Large intestine (tissue), 3 donors: ENCODE results near the gene GABPB2. TPM values are rescaled to one million over a fixed set of nuclear protein-coding genes. Genes with fewer than 3 reads are reported as not detected.

ENCODE experiments used
- DNase-seq, 2 donors: peaks; one replicate each; pipeline versions ENCODE4 v3.0.0 to v3.0.0-alpha.2; 2013
- H3K27ac ChIP-seq: one replicate; pipeline ENCODE4 v1.5.1; 2013; ENCODE audit warnings: low read length
- H3K27me3 ChIP-seq: 2 replicates; pipeline ENCODE4 v1.6.1; 2013; ENCODE audit warnings: low read length; ENCODE audit not compliant: control insufficient read depth, insufficient read depth
- H3K36me3 ChIP-seq: 2 replicates; pipeline ENCODE4 v1.6.1; 2013; ENCODE audit warnings: low read length; ENCODE audit not compliant: control insufficient read depth, insufficient read depth
- H3K4me1 ChIP-seq: one replicate; pipeline ENCODE4 v1.6.1; 2013; ENCODE audit warnings: low read length; ENCODE audit not compliant: control insufficient read depth, insufficient read depth
- H3K4me3 ChIP-seq: one replicate; pipeline ENCODE4 v1.5.1; 2013; ENCODE audit warnings: low read length
- H3K9me3 ChIP-seq: one replicate; pipeline ENCODE4 v1.6.1; 2013; ENCODE audit warnings: mild to moderate bottlenecking, low read depth, low read length, moderate library complexity; ENCODE audit not compliant: control insufficient read depth
- WGBS: methylation state at CpG from one replicate; pipeline ENCODE4 v1.1.5; 2013; ENCODE audit warnings: low lambda C conversion rate; ENCODE audit not compliant: insufficient coverage; 5-methylcytosine and 5-hydroxymethylcytosine counted together
- polyA plus RNA-seq: library from polyadenylated mRNA; unstranded; fragments of 120-200 nt; gene quantifications from one replicate; pipeline ENCODE4 v1.2.1, GENCODE V29; 2013

The GABPB2 gene
- polyA plus RNA-seq, 1 donor: 11.6 TPM

DNA sequence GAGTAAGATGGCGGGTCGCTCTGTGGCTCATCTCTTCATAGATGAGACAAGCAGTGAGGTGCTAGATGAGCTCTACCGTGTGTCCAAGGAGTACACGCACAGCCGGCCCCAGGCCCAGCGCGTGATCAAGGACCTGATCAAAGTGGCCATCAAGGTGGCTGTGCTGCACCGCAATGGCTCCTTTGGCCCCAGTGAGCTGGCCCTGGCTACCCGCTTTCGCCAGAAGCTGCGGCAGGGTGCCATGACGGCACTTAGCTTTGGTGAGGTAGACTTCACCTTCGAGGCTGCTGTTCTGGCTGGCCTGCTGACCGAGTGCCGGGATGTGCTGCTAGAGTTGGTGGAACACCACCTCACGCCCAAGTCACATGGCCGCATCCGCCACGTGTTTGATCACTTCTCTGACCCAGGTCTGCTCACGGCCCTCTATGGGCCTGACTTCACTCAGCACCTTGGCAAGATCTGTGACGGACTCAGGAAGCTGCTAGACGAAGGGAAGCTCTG lies 88.2 kb downstream of the GABPB2 start:
- 100% methylated on average over 1 of the region's 22 CpGs for WGBS
- peaks cover 4% of the 10 kb centered on the region for H3K4me1 ChIP-seq
- no peak for DNase-seq
- no peaks in the 10 kb centered on the region for H3K9me3 ChIP-seq
- no peak overlapping the region for H3K4me3 ChIP-seq
- H3K27me3 ChIP-seq: no peaks in the 10 kb centered on the region
- H3K36me3 ChIP-seq: peaks cover 43% of the 10 kb centered on the region
- no peak overlapping the region for H3K27ac ChIP-seq

DNA sequence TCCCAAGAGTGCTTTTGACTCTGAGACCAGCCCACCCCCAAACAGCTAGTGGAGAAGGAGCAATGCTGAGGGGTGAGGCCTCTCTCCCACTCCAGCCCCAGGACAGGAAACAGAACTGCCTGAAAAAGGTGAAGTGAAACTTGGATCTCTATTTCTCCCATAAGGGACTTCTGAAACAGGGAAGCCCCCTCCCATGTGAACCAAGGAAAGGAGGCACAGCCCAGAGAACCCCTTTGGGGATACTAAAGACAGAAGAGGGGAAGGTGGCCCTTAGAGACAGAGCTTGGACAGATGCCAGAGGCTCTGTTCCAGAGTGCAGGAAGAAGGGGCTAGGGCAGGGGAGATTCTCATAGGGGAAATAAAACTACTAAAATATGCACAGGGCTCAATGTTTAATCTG lies 88.8 kb downstream of the GABPB2 start:
- H3K9me3 ChIP-seq: no peaks in the 10 kb centered on the region
- peaks cover 43% of the 10 kb centered on the region for H3K36me3 ChIP-seq
- H3K4me1 ChIP-seq: peaks cover 6% of the 10 kb centered on the region
- no peak for DNase-seq
- no peak overlapping the region for H3K27ac ChIP-seq
- no peak overlapping the region for H3K4me3 ChIP-seq
- no peaks in the 10 kb centered on the region for H3K27me3 ChIP-seq

DNA sequence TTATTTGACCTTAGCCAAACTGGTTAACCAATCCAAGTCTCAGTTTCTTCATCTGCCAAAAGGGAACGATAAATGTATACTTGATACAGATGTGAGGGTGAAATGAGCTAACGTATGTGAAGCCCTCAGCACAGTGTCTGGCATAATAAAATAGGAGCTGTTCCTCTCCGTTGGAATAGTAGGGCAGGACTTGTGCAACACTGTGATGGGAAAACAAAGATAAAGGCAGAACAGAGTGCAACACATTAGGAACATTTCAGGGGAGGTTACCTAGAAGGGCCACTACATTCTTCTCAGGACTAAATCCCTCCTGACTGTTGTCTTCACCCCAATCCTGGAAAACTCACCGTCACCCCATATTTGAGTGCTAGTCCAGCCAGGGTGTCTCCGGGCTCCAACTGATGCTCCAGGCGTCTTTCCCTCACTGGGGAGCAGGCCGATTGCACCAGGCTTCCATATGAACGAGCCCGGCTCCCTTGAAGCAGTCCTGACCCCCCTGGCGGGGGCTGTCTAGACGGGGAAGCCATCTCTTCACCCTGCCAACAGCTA lies 94.2 kb downstream of the GABPB2 start:
- 0% methylated on average over 1 of the region's 11 CpGs for WGBS
- DNase-seq: peak in 1 of 2 donors; percentile 62
- Histone ChIP-seq H3K4me3 (peak overlapping the region; percentile 96), H3K27me3 (no peaks in the 10 kb centered on the region), H3K36me3 (peaks cover 29% of the 10 kb centered on the region), H3K9me3 (no peaks in the 10 kb centered on the region), H3K27ac (peak overlapping the region; percentile 87), H3K4me1 (peaks cover 15% of the 10 kb centered on the region)

DNA sequence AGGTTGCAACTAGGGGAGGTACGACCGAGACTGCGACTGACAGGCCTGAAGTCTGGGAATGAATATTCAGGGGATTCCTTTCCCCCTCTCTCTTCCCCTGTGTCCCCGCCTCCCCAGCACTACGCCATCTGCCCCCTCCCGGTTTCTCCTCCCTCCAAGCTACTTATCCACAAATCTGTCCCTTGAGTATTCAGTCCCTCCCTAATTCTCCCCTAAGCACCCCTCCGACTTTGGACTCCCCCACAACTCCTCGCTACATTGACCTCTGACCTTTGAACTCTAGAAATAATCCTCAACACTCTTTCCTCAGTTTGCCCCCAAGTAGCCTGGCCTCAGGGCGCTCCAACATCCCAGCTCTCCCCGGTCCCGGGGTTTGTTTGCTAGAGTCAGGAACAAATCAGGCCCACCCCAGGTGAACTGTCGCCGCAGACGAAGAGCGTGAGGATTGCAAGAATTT lies 94.7 kb downstream of the GABPB2 start:
- H3K36me3 ChIP-seq: peaks cover 24% of the 10 kb centered on the region
- peak overlapping the region; percentile 87 for H3K27ac ChIP-seq
- H3K4me3 ChIP-seq: peak overlapping the region; percentile 96
- WGBS: 0% methylated on average over 2 of the region's 15 CpGs
- no peak for DNase-seq
- no peaks in the 10 kb centered on the region for H3K9me3 ChIP-seq
- no peaks in the 10 kb centered on the region for H3K27me3 ChIP-seq
- peaks cover 15% of the 10 kb centered on the region for H3K4me1 ChIP-seq

DNA sequence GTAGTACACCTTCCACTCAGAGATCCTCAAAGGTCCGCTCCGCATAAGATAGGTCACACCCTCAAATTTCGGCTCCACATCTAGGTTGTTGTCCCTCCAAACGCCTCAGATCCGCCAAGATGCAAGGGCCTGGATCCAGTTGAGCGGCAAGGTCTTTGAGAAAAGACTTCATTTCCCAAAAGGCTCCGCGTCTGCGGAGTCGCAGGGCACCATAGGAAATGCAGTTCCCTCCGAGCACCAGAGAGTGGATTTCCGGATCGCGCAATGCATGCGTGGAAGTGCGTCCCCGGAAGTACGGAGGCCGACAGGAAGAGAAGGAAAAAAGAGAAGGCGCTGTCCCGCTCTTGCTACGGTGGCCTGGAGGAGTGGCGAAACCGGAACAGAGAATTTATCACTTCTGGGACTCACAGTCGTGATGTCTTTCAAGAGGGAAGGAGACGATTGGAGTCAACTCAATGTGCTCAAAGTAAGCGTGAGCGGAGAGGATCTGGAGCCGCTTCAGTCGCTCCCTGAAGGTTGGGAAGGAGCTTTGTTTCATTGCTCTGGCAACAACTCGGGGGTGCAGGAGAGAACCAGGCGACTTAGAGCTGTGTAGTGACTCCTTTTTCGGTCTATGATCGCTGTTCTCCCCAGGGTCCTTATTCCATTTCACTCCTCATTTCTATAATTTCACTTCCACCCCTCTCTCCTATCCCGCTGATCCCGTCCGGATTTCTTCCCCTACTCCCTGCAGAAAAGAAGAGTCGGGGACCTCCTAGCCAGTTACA lies 95.4 kb downstream of the GABPB2 start, which contains the start of the genes LYSMD1 and SCNM1:
Gene LYSMD1, minus strand, starts transcription at position 165 of the 767 bp plus-strand sequence. CDS start 644 bp downstream, outside the sequence.
Gene SCNM1, plus strand, starts transcription at position 407 of the 767 bp plus-strand sequence. Its CDS starts 9 bp downstream, at position 416.
- Histone ChIP-seq H3K36me3 (peaks cover 23% of the 10 kb centered on the region), H3K4me3 (peak within 1 kb of the TSS; percentile 96), H3K4me1 (peaks cover 15% of the 10 kb centered on the region), H3K27me3 (no peaks in the 10 kb centered on the region), H3K9me3 (no peaks in the 10 kb centered on the region), H3K27ac (peak within 1 kb of the TSS; percentile 87)
- WGBS: 0% methylated on average over 1 of the region's 38 CpGs
- peak; percentile 98 to 99 for DNase-seq

DNA sequence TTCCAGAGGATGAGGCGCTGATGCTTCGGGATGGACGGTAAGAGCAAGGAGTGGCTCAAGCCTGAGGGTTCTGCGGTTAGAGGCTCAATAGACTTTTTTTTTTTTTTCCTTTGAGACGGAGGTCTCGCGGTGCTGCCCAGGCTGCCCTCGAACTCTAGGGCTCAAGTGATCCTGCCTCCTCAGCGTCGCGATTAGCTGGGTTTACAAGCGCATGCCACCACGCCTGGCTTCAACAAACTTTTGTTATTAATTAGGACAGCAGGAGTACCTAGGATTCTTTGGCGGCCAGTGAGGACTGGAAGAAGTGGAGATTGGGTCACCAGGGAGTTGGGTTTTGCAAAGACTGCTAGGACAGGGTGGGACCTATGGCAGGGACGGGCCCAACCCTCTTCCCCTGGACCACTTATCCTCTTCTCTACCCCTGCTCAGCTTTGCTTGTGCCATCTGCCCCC lies 96.0 kb downstream of the GABPB2 start:
- Histone ChIP-seq H3K9me3 (no peaks in the 10 kb centered on the region), H3K27me3 (no peaks in the 10 kb centered on the region), H3K4me1 (peaks cover 15% of the 10 kb centered on the region), H3K4me3 (peak overlapping the region; percentile 96), H3K27ac (peak overlapping the region; percentile 87), H3K36me3 (peaks cover 21% of the 10 kb centered on the region)
- DNase-seq: no peak
- WGBS: no CpG with 5 or more reads among the region's 15 CpGs

DNA sequence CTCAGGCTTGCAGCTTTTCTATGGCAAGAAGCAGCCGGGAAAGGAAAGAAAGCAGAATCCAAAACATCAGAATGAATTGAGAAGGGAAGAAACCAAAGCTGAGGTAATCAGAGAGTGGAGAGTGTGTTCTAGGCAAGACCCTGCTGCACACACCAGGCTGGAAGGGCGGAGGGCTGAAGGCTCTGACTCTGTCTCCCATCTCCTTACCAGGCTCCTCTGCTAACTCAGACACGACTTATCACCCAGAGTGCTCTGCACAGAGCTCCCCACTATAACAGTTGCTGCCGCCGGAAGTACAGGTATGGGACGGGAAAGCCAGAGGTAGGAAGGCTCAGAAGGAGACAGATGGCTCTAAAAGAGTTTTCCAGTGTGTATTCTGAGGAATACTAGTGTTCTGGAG lies 96.6 kb downstream of the GABPB2 start:
- Histone ChIP-seq H3K4me1 (peaks cover 15% of the 10 kb centered on the region), H3K36me3 (peaks cover 19% of the 10 kb centered on the region), H3K4me3 (no peak overlapping the region), H3K9me3 (no peaks in the 10 kb centered on the region), H3K27me3 (no peaks in the 10 kb centered on the region), H3K27ac (no peak overlapping the region)
- WGBS: 100% methylated on average over 1 of the region's 6 CpGs
- no peak for DNase-seq

DNA sequence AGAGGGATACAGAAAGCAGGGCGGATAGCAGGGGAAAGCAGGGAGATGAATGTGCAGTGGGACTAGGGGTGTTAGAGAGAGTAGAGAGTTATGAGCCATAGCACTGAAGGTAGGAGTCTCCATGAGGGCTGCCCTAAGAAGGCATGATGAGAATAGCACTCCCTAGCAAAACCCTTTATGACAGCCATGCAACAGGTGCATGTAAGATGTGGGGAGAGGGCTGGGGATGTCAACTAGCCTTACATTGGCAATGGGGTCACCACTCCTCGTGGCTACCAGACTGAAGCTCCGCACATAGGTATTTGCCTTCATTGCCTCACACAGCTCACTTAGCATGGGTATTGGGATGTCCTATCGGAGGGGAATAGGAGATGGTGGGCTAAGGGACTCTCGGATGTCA lies 100.6 kb downstream of the GABPB2 start:
- no peak for DNase-seq
- Histone ChIP-seq H3K27ac (no peak overlapping the region), H3K4me3 (no peak overlapping the region), H3K27me3 (no peaks in the 10 kb centered on the region), H3K4me1 (peaks cover 5% of the 10 kb centered on the region), H3K36me3 (peaks cover 47% of the 10 kb centered on the region), H3K9me3 (no peaks in the 10 kb centered on the region)
- WGBS: no CpG with 5 or more reads among the region's 5 CpGs

Other genes starting within 250 kb of the GABPB2 start
- 35.2 TPM for gene ARNT, start 194.2 kb upstream of the GABPB2 start, polyA plus RNA-seq
- not detected for gene CTXND2, start 183.6 kb upstream of the GABPB2 start, polyA plus RNA-seq
- gene SETDB1, start 144.4 kb upstream of the GABPB2 start, polyA plus RNA-seq: 56.7 TPM
- gene CERS2, start 95.9 kb upstream of the GABPB2 start, polyA plus RNA-seq: 310 TPM
- gene ANXA9, start 88.5 kb upstream of the GABPB2 start, polyA plus RNA-seq: 3.2 TPM
- gene MINDY1, start 63.9 kb upstream of the GABPB2 start, polyA plus RNA-seq: 24.5 TPM
- gene PRUNE1, start 62.3 kb upstream of the GABPB2 start, polyA plus RNA-seq: 25.8 TPM
- gene BNIPL, start 34.2 kb upstream of the GABPB2 start, polyA plus RNA-seq: 1.3 TPM
- gene C1orf56, start 23.0 kb upstream of the GABPB2 start, polyA plus RNA-seq: 7.0 TPM
- 58.2 TPM for gene CDC42SE1, start 11.1 kb upstream of the GABPB2 start, polyA plus RNA-seq
- 17.4 TPM for gene MLLT11, start 10.4 kb upstream of the GABPB2 start, polyA plus RNA-seq
- 23.4 TPM for gene SEMA6C, start 75.9 kb downstream of the GABPB2 start, polyA plus RNA-seq
- gene TNFAIP8L2, start 85.9 kb downstream of the GABPB2 start, polyA plus RNA-seq: 5.0 TPM
- 10.7 TPM for gene LYSMD1, start 95.1 kb downstream of the GABPB2 start, polyA plus RNA-seq
- 38.7 TPM for gene SCNM1, start 95.4 kb downstream of the GABPB2 start, polyA plus RNA-seq
- 0.64 TPM for gene TMOD4, start 105.2 kb downstream of the GABPB2 start, polyA plus RNA-seq
- gene VPS72, start 119.4 kb downstream of the GABPB2 start, polyA plus RNA-seq: 43.7 TPM
- 32.9 TPM for gene PIP5K1A, start 127.8 kb downstream of the GABPB2 start, polyA plus RNA-seq
- gene PSMD4, start 184.0 kb downstream of the GABPB2 start, polyA plus RNA-seq: 118 TPM
- gene ZNF687, start 211.5 kb downstream of the GABPB2 start, polyA plus RNA-seq: 21.3 TPM